HG02798 (cell line): ENCODE results near the gene KCTD20.

Experiments
- ATAC-seq: cut with Tn5 transposase; IDR thresholded peaks from one replicate; pipeline ENCODE4 v1.9.1; 2021; ENCODE audit warnings: mild to moderate bottlenecking; ENCODE audit not compliant: unreplicated experiment, poor library complexity

KCTD20 gene

DNA sequence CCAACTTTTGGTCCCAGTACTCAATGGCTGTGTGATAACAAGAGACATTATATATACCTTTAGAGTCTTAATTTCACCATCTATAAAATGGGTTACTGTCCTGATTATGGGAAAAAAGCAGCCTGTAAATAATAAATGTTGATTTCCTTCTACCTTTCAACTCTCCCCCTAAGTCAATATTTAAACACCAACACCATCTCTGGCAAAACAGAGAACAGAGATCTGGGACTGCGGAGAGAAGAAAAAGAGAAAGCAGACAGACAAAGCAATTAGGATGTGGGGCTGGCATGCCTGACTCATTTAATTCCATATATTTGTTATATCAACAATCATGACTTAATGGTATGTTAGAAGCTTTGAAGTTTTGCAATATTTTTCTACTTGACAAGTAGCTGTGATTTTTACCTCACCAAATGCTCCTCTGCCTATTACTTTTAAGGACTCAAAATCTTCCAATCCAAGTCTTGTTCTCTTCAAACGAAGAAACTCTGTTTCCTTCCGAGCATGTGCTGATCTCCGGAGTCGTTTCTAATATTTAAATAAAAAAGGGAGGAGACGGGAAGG lies 81.2 kb downstream of the KCTD20 start:
- no peak for ATAC-seq

DNA sequence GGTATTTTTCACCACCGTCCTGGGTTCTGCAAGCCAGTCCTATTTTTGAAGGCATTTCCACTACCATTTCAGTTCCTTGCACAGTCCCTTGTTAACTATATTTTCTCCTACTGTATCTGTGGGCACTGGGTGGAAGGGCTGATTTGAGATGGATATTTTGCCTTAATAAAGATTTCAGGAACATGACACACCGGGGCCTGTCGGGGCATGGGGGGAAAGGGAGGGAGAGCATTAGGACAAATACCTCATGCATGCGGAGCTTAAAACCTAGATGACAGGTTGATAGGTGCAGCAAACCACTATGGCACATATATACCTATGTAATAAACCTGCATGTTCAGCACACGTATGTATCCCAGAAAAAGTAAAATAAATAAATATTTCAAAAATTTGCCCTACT lies 82.1 kb downstream of the KCTD20 start:
- ATAC-seq, result no peak

- no peak for ATAC-seq
Measured at GRCh38 chr6:36525346-36525745, 82.5 kb downstream of the KCTD20 start.

DNA sequence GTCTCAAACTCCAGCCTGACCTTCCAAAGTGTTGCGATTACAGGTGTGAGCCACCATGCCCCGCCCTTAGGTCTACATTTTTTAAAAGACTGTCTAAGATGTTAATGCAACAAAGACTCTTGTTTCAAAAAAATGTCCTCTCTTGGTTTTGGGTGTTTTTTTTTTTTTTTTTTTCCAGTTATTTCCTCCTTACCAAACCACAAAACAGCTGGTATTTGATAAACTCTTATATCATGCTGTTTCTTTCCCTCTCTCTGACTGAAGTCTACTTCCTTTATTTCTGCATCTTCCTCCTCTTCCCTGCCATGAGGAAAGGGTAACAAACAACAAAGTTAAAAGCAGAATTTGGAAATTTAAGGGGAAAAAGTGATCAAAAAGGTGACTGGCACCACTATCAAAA lies 83.3 kb downstream of the KCTD20 start:
- no peak for ATAC-seq

GRCh38 chr6:36533321-36533720 lies 90.5 kb downstream of the KCTD20 start:
- ATAC-seq, result no peak

- ATAC-seq, result no peak
Measured at GRCh38 chr6:36536873-36537547, 94.2 kb downstream of the KCTD20 start.

GRCh38 chr6:36539814-36540568 lies 97.2 kb downstream of the KCTD20 start:
- no peak for ATAC-seq
